ENCODE results near the gene PPT1.

DNA sequence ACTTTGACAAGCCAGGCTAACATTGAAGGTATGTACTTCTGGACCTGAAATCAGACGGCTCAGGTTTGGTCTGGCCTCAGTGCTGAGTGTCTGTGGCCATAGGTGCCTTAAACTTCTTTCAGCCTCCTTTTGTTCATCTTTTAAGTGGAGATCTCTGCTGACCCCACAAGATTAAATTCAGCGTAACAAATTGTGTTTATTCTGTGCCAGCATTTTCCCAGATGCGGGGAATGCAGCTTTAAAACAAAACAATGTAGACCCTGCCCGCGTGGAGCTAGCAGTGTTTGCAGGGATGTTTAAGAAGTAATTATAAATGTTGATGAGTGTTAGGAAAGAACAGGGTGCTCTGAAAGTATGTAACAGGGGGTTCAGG lies 55.6 kb downstream of the PPT1 start:
- TF ChIP-seq EGR1 (IDR thresholded peaks at IDR 0.05; ENCODE audit: low read depth) (no peak), YY1 (IDR thresholded peaks at IDR 0.05; ENCODE audit: extremely low read depth, insufficient replicate concordance, low read depth, low read length) (no peak), POLR2AphosphoS5 (IDR thresholded peaks at IDR 0.05; ENCODE audit: low read depth, low read length) (no peak), POLR2A (IDR thresholded peaks at IDR 0.05; ENCODE audit: borderline replicate concordance, extremely low read depth, insufficient read depth, insufficient read length) (no peak), CEBPB (IDR thresholded peaks at IDR 0.05; ENCODE audit: low read depth) (no peak), RAD21 (IDR thresholded peaks at IDR 0.05; ENCODE audit: low read depth) (no peak), EZH2 (IDR thresholded peaks at IDR 0.05) (no peak), ZFX (IDR thresholded peaks at IDR 0.05) (no peak)
- TF ChIP-seq, protein P1, sequence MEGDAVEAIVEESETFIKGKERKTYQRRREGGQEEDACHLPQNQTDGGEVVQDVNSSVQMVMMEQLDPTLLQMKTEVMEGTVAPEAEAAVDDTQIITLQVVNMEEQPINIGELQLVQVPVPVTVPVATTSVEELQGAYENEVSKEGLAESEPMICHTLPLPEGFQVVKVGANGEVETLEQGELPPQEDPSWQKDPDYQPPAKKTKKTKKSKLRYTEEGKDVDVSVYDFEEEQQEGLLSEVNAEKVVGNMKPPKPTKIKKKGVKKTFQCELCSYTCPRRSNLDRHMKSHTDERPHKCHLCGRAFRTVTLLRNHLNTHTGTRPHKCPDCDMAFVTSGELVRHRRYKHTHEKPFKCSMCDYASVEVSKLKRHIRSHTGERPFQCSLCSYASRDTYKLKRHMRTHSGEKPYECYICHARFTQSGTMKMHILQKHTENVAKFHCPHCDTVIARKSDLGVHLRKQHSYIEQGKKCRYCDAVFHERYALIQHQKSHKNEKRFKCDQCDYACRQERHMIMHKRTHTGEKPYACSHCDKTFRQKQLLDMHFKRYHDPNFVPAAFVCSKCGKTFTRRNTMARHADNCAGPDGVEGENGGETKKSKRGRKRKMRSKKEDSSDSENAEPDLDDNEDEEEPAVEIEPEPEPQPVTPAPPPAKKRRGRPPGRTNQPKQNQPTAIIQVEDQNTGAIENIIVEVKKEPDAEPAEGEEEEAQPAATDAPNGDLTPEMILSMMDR (IDR thresholded peaks at IDR 0.05 in 2 of 3, conservative IDR thresholded peaks at IDR 0.05 in 1 of 3; ENCODE audit: borderline replicate concordance in 1 of 3, insufficient read depth in 1 of 3, low read depth in 2 of 3, low read length in 2 of 3), result no peak
- TF ChIP-seq, protein P2, sequence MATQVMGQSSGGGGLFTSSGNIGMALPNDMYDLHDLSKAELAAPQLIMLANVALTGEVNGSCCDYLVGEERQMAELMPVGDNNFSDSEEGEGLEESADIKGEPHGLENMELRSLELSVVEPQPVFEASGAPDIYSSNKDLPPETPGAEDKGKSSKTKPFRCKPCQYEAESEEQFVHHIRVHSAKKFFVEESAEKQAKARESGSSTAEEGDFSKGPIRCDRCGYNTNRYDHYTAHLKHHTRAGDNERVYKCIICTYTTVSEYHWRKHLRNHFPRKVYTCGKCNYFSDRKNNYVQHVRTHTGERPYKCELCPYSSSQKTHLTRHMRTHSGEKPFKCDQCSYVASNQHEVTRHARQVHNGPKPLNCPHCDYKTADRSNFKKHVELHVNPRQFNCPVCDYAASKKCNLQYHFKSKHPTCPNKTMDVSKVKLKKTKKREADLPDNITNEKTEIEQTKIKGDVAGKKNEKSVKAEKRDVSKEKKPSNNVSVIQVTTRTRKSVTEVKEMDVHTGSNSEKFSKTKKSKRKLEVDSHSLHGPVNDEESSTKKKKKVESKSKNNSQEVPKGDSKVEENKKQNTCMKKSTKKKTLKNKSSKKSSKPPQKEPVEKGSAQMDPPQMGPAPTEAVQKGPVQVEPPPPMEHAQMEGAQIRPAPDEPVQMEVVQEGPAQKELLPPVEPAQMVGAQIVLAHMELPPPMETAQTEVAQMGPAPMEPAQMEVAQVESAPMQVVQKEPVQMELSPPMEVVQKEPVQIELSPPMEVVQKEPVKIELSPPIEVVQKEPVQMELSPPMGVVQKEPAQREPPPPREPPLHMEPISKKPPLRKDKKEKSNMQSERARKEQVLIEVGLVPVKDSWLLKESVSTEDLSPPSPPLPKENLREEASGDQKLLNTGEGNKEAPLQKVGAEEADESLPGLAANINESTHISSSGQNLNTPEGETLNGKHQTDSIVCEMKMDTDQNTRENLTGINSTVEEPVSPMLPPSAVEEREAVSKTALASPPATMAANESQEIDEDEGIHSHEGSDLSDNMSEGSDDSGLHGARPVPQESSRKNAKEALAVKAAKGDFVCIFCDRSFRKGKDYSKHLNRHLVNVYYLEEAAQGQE (IDR thresholded peaks at IDR 0.05; ENCODE audit: low read depth), result no peak
- TF ChIP-seq, protein P3, sequence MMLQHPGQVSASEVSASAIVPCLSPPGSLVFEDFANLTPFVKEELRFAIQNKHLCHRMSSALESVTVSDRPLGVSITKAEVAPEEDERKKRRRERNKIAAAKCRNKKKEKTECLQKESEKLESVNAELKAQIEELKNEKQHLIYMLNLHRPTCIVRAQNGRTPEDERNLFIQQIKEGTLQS (IDR thresholded peaks at IDR 0.05), result no peak

All from HCT116 (cell line).